A549 (cell line): ENCODE data around the gene CHTF18.

Experiments
- CEBPB ChIP-seq, 2 experiments: fragments of >200 bp in 1 of 2; sonication (Bioruptor Twin) in 1 of 2; formaldehyde crosslinking in 1 of 2; IDR thresholded peaks; 2 replicates each; pipeline ENCODE4 v1.6.1; 2012 to 2016
- CHD2 ChIP-seq: fragments of 150-350 bp; IDR thresholded peaks from 2 replicates; pipeline ENCODE4 v1.6.1; 2014; ENCODE audit warnings: low read length; ENCODE audit not compliant: partially characterized antibody
- EP300 ChIP-seq, 2 experiments: fragments of >200 bp; sonication (Bioruptor Twin); formaldehyde crosslinking; IDR thresholded peaks; 2 replicates in 1 of 2; 3 replicates in 1 of 2; pipeline ENCODE4 v1.6.1; 2016 to 2017
- HDAC2 ChIP-seq: fragments of 200-600 bp; sonication (generic); IDR thresholded peaks from 2 replicates; pipeline ENCODE4 v1.6.1; 2016
- JUN ChIP-seq, 2 experiments: fragments of >200 bp; sonication (Bioruptor Twin); formaldehyde crosslinking; IDR thresholded peaks; 2 replicates in 1 of 2; 3 replicates in 1 of 2; pipeline ENCODE4 v1.6.1; 2016 to 2017
- MYC ChIP-seq: IDR thresholded peaks from 2 replicates; pipeline ENCODE4 v1.6.1; 2012; ENCODE audit warnings: mild to moderate bottlenecking, inconsistent platforms, low read length, improper control_type of control experiment, borderline replicate concordance
- POLR2A ChIP-seq: IDR thresholded peaks from 2 replicates; pipeline ENCODE4 v1.6.1; 2012; ENCODE audit warnings: mild to moderate bottlenecking, low read length
- RCOR1 ChIP-seq: fragments of 150-350 bp; IDR thresholded peaks from 2 replicates; pipeline ENCODE4 v1.6.1; 2014; ENCODE audit warnings: antibody characterized with exemption, low read length, low read depth
- SMC3 ChIP-seq: fragments of >200 bp; sonication (Bioruptor Twin); formaldehyde crosslinking; IDR thresholded peaks from 3 replicates; pipeline ENCODE4 v1.6.1; 2018; ENCODE audit warnings: inconsistent platforms
- TFCP2L1 ChIP-seq: fragments of 250-450 bp; sonication (Bioruptor Pico); IDR thresholded peaks from 2 replicates; pipeline ENCODE4 v1.5.0; 2021; ENCODE audit warnings: mild to moderate bottlenecking
- ZFP36 ChIP-seq: fragments of 450-650 bp; IDR thresholded peaks from 2 replicates; pipeline ENCODE4 v1.6.1; 2014; ENCODE audit warnings: borderline replicate concordance; ENCODE audit not compliant: partially characterized antibody
- TF ChIP-seq, protein P1 (sequence below): IDR thresholded peaks from 2 replicates; pipeline ENCODE4 v1.6.1; 2012
- TF ChIP-seq, protein P2 (sequence below): fragments of >200 bp; sonication (Bioruptor Twin); formaldehyde crosslinking; IDR thresholded peaks from 3 replicates; pipeline ENCODE4 v1.5.1; 2016
- TF ChIP-seq, protein P3 (sequence below): IDR thresholded peaks from 2 replicates; pipeline ENCODE4 v1.6.1; 2012; ENCODE audit warnings: low read depth, borderline replicate concordance

DNA sequence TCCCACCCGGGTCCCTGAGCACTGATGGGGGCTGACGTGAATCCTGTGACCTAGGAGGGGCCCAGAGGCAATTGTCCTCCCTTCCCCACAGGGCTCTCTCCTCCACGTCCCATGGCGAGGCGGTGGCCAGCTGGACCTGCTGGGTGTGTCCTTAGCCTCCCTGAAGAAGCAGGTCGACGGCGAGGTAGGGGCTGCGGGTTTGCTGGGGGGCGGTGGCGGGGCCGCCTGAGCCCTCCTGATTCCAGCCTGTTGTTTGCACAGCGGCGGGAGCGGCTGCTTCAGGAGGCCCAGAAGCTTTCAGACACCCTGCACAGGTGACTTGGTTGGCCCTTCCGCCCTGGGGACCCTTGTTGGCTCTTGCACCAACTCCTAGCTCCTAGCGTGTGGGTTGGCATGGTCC lies 1.7 kb downstream of the CHTF18 start:
- TF ChIP-seq EP300 (IDR thresholded peaks at IDR 0.05) (no peak), CEBPB (IDR thresholded peaks at IDR 0.05) (no peak), JUN (IDR thresholded peaks at IDR 0.05) (no peak), TFCP2L1 (CRISPR knock-in tag) (no peak), HDAC2 (no peak), MYC (no peak), CHD2 (no peak), ZFP36 (no peak), SMC3 (no peak), RCOR1 (no peak), POLR2A (no peak)
- TF ChIP-seq, protein P1, sequence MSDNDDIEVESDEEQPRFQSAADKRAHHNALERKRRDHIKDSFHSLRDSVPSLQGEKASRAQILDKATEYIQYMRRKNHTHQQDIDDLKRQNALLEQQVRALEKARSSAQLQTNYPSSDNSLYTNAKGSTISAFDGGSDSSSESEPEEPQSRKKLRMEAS, result no peak
- TF ChIP-seq, protein P2, sequence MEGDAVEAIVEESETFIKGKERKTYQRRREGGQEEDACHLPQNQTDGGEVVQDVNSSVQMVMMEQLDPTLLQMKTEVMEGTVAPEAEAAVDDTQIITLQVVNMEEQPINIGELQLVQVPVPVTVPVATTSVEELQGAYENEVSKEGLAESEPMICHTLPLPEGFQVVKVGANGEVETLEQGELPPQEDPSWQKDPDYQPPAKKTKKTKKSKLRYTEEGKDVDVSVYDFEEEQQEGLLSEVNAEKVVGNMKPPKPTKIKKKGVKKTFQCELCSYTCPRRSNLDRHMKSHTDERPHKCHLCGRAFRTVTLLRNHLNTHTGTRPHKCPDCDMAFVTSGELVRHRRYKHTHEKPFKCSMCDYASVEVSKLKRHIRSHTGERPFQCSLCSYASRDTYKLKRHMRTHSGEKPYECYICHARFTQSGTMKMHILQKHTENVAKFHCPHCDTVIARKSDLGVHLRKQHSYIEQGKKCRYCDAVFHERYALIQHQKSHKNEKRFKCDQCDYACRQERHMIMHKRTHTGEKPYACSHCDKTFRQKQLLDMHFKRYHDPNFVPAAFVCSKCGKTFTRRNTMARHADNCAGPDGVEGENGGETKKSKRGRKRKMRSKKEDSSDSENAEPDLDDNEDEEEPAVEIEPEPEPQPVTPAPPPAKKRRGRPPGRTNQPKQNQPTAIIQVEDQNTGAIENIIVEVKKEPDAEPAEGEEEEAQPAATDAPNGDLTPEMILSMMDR, result no peak
- TF ChIP-seq, protein P3, sequence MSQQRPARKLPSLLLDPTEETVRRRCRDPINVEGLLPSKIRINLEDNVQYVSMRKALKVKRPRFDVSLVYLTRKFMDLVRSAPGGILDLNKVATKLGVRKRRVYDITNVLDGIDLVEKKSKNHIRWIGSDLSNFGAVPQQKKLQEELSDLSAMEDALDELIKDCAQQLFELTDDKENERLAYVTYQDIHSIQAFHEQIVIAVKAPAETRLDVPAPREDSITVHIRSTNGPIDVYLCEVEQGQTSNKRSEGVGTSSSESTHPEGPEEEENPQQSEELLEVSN, result no peak
